T-helper 1 cell treated with Interleukin-12 subunit alpha and Interleukin-12 subunit beta and Interleukin-4 antibody, amounts not matched to agents 30 μg/mL and 1 μg/mL, for 36 hours (primary cell): ENCODE data around the gene SUSD5.

Experiments
- H3K27ac Mint-ChIP-seq: one replicate; pipeline ENCODE4 v1.8.0; 2021; ENCODE audit warnings: mild to moderate bottlenecking, mixed read lengths
- H3K27me3 Mint-ChIP-seq: one replicate; pipeline ENCODE4 v1.8.0; 2021; ENCODE audit warnings: low read depth, mixed read lengths
- H3K36me3 Mint-ChIP-seq: one replicate; pipeline ENCODE4 v1.8.0; 2021; ENCODE audit warnings: low read depth, mixed read lengths
- H3K4me1 Mint-ChIP-seq: one replicate; pipeline ENCODE4 v1.8.0; 2021; ENCODE audit warnings: low read depth, mixed read lengths
- H3K4me3 Mint-ChIP-seq: one replicate; pipeline ENCODE4 v1.8.0; 2021; ENCODE audit warnings: mild to moderate bottlenecking, moderate library complexity, mixed read lengths
- H3K9me3 Mint-ChIP-seq: one replicate; pipeline ENCODE4 v1.8.0; 2021; ENCODE audit warnings: mixed read lengths

SUSD5 gene

DNA sequence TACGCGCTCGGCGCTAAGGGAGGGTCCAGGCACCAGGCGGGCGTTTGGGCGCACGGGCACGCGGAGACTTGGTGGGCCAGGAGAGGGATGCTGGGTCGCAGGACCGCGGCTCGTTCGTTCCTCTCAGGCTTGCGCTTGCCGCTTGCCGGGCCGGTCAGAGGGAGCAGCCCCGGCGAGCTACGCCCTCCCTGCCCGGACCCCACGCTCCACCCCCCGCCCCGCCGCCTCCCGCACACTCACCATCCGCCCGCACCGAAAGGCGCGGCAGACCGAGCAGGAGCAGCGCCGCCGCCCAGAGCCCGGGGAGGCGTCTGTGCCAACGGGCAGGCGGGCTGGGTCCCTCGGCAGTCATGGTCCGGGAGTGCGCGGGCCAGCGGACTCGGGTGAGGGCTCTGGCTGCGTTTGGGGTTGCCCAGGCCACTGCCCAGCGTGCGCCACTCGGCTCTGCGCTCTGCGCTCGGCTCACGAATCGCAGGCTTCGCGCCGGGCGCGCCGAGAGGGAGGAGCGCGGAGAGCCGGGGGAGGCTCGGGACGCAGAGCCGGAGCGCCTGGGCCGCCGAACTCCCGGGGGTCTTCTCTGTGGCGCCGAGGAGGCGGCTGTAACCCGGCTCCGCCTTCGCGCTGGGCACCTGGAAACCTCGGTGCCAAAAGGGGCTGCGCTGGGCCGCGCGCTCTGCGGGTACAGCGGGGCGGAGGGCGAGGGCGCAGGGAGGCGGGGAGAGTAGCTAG is at the start of gene SUSD5:
Gene SUSD5, minus strand, starts transcription at position 365 of the 729 bp plus-strand sequence. Its CDS starts 13 bp downstream, at position 352.
- Mint-ChIP-seq H3K4me1 (peaks cover 8% of the 10 kb centered on the region), H3K36me3 (no peaks in the 10 kb centered on the region), H3K27ac (no peak within 1 kb of the TSS), H3K9me3 (no peaks in the 10 kb centered on the region), H3K4me3 (no peak within 1 kb of the TSS), H3K27me3 (peaks cover 56% of the 10 kb centered on the region)

DNA sequence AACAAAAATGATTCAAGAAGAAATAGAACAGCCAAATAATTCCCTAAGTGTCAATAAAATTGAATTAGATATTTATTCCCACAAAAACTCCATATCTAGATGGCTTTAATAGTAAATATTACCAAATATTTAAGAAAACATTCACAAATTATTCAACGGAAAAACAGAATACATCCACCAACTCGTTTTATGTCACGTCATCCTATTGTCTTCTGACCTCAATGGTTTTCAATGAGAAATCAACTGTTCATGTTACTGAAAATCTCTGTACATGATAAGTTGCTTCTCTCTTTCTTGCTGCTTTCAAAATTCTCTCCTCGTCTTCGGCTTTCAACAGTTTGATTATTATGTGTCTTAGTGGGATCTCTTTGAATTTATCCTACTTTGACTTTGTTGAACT is 41.5 kb upstream of the SUSD5 start:
- no peak overlapping the region for H3K27ac Mint-ChIP-seq
- H3K4me3 Mint-ChIP-seq: no peak overlapping the region
- no peaks in the 10 kb centered on the region for H3K9me3 Mint-ChIP-seq
- no peaks in the 10 kb centered on the region for H3K36me3 Mint-ChIP-seq
- peaks cover 17% of the 10 kb centered on the region for H3K27me3 Mint-ChIP-seq
- no peaks in the 10 kb centered on the region for H3K4me1 Mint-ChIP-seq

- Mint-ChIP-seq H3K27me3 (peaks cover 6% of the 10 kb centered on the region), H3K36me3 (no peaks in the 10 kb centered on the region), H3K4me3 (no peak overlapping the region), H3K27ac (no peak overlapping the region), H3K9me3 (no peaks in the 10 kb centered on the region), H3K4me1 (no peaks in the 10 kb centered on the region)
Measured at GRCh38 chr3:33256249-33256648, 37.6 kb upstream of the SUSD5 start.

DNA sequence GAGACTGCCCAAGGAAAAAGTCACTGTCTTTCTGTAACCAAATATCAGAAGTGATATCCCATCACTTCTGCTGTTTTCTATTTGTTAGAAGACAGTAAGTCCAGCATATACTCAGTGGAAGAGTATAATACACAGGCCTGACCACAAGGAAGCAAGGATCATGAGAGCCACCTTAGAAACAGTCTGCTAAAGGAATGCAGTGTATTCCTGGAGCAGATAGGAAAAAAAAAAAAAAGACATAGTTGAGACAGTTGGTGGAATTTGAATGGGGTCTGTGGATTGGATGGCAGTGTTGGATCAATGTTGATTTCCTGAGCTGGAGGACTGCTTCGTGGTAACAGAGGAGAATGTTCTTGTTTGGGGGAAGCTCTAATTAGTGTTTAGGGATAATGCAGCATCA is 32.1 kb upstream of the SUSD5 start:
- H3K36me3 Mint-ChIP-seq: no peaks in the 10 kb centered on the region
- no peak overlapping the region for H3K27ac Mint-ChIP-seq
- no peaks in the 10 kb centered on the region for H3K9me3 Mint-ChIP-seq
- no peaks in the 10 kb centered on the region for H3K4me1 Mint-ChIP-seq
- H3K27me3 Mint-ChIP-seq: peaks cover 15% of the 10 kb centered on the region
- no peak overlapping the region for H3K4me3 Mint-ChIP-seq

DNA sequence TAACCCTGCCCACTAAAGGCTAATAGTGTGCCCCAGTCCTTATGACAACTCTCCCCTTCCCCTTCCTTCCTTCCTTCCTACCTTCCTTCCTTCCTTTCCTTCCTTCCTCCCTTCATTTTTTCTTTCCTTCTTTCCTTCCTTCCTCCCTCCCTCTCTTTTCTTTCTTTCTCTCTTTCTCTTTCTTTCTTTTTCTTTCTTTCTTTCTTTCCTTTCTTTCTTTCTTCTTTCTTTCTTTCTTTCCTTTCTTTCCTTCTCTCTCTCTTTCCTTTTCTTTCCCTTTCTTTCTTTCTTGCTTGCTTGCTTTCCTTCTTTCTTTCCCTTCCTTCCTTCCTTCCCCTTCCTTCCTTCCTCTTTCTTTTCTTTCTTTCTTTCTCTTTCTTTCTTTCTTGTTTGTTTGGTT is 28.2 kb upstream of the SUSD5 start:
- H3K27me3 Mint-ChIP-seq: peaks cover 32% of the 10 kb centered on the region
- no peaks in the 10 kb centered on the region for H3K36me3 Mint-ChIP-seq
- no peak overlapping the region for H3K4me3 Mint-ChIP-seq
- H3K27ac Mint-ChIP-seq: no peak overlapping the region
- H3K9me3 Mint-ChIP-seq: no peaks in the 10 kb centered on the region
- H3K4me1 Mint-ChIP-seq: no peaks in the 10 kb centered on the region

DNA sequence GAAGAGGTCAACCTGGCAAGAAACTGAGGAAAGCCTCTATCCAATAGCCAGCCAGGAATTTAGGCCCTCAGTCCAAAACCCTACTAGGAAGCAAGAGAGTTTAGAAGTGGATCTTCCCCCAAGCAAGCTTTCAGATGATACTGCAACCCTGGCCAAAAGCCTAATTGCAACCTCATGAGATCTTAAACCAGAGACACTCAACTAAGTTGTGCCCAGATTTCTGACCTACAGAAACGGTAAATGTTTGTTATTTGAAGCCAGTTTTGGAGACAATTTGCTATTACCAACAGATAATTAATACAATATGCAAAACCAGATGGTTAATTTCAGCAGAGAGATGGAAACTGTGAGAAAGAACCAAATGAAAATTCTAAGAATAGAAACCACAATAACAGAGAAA is 21.7 kb upstream of the SUSD5 start:
- Mint-ChIP-seq H3K27ac (no peak overlapping the region), H3K9me3 (no peaks in the 10 kb centered on the region), H3K4me3 (no peak overlapping the region), H3K36me3 (no peaks in the 10 kb centered on the region), H3K4me1 (no peaks in the 10 kb centered on the region), H3K27me3 (peaks cover 39% of the 10 kb centered on the region)

DNA sequence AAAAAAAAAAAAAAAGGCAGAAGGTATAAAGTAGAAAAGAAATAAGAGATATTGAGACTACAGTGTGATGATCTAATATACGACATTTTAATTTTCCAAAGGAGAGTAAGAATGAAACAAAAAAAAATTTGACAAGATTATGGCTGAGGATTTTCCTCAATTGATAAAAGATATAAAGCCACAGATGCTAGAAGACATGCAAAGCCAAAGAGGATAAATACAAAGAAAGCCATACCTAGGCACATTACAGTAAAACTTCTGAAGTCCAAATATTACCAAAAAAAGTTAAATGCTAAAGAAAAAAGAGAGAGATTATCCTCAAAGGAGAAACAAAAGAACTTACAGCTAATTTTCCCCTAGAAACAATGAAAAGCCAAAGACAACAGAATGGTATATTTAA is 20.3 kb upstream of the SUSD5 start:
- Mint-ChIP-seq H3K4me3 (no peak overlapping the region), H3K27me3 (peaks cover 38% of the 10 kb centered on the region), H3K9me3 (no peaks in the 10 kb centered on the region), H3K27ac (no peak overlapping the region), H3K36me3 (no peaks in the 10 kb centered on the region), H3K4me1 (no peaks in the 10 kb centered on the region)

GRCh38 chr3:33237439-33237838 is 18.8 kb upstream of the SUSD5 start:
- Mint-ChIP-seq H3K9me3 (no peaks in the 10 kb centered on the region), H3K4me3 (no peak overlapping the region), H3K4me1 (no peaks in the 10 kb centered on the region), H3K27me3 (peaks cover 24% of the 10 kb centered on the region), H3K36me3 (no peaks in the 10 kb centered on the region), H3K27ac (no peak overlapping the region)

- Mint-ChIP-seq H3K36me3 (no peaks in the 10 kb centered on the region), H3K4me1 (no peaks in the 10 kb centered on the region), H3K27me3 (peaks cover 15% of the 10 kb centered on the region), H3K9me3 (no peaks in the 10 kb centered on the region), H3K27ac (no peak overlapping the region), H3K4me3 (no peak overlapping the region)
Measured at GRCh38 chr3:33236005-33236404, 17.4 kb upstream of the SUSD5 start.

GRCh38 chr3:33233884-33234283 is 15.3 kb upstream of the SUSD5 start:
- Mint-ChIP-seq H3K36me3 (no peaks in the 10 kb centered on the region), H3K27me3 (no peaks in the 10 kb centered on the region), H3K4me1 (no peaks in the 10 kb centered on the region), H3K4me3 (no peak overlapping the region), H3K27ac (no peak overlapping the region), H3K9me3 (no peaks in the 10 kb centered on the region)

DNA sequence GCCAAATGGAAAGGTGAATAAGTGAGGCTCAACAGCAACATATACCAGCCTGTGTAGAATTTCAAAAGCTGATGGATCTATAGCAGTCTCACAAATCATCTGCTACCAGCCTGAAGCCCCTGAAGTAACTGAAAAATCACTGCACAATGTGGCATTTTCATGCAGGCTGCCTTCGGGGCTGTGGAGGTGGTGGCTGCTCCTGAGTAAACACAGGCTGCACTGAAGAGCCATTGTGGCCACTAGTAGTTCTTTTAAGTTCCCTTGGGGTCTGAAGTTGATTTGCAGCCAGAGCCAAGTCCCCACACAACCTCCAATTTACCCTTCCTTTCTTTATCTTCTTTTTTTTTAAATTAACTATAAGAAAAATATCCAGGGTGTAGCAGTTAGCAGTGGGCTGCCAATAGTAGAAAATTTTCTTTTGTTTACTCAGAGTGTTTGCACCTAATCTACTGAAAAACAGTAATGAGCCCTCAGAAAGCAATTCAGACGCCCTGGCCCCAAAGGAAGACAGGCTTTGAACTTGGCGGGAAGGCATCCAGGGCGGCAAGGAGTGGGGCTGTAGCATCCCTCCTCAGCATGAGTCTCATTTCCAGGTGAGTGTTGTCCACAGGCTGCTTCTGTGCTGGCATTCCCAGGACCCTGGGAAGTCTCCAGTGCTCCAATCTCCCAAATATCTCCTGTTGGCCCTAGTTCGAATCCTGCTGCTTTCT is 13.3 kb upstream of the SUSD5 start:
- Mint-ChIP-seq H3K27ac (no peak overlapping the region), H3K9me3 (no peaks in the 10 kb centered on the region)

DNA sequence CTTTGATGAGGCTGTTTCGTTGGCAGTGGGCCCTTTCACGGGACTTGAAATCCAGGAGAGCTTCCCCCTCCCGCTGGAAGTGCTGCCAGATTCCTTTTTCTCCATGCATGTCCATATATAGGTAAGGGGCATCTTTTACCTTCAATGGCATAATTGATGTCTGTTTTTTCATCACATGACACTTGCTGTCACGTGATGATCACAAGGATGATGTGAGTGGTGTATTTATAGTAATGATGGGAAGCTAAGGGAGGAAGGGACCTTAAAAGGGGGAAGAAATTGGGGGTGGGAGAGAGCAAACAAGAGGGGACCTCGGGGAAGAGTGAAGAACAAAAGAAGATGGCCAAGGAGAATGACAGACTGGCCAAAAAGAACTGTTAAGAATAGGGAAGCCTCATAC is 11.3 kb upstream of the SUSD5 start:
- no peaks in the 10 kb centered on the region for H3K9me3 Mint-ChIP-seq
- no peaks in the 10 kb centered on the region for H3K36me3 Mint-ChIP-seq
- no peak overlapping the region for H3K27ac Mint-ChIP-seq
- H3K27me3 Mint-ChIP-seq: no peaks in the 10 kb centered on the region
- no peaks in the 10 kb centered on the region for H3K4me1 Mint-ChIP-seq
- H3K4me3 Mint-ChIP-seq: no peak overlapping the region

More for the DNA sequence above, 13.3 kb upstream of the SUSD5 start:
- H3K36me3 Mint-ChIP-seq: no peaks in the 10 kb centered on the region
- no peaks in the 10 kb centered on the region for H3K27me3 Mint-ChIP-seq
- H3K4me1 Mint-ChIP-seq: no peaks in the 10 kb centered on the region
- no peak overlapping the region for H3K4me3 Mint-ChIP-seq

GRCh38 chr3:33229066-33229465 is 10.5 kb upstream of the SUSD5 start:
- H3K36me3 Mint-ChIP-seq: no peaks in the 10 kb centered on the region
- H3K27ac Mint-ChIP-seq: no peak overlapping the region
- H3K4me3 Mint-ChIP-seq: no peak overlapping the region
- H3K4me1 Mint-ChIP-seq: no peaks in the 10 kb centered on the region
- H3K27me3 Mint-ChIP-seq: no peaks in the 10 kb centered on the region
- no peaks in the 10 kb centered on the region for H3K9me3 Mint-ChIP-seq

DNA sequence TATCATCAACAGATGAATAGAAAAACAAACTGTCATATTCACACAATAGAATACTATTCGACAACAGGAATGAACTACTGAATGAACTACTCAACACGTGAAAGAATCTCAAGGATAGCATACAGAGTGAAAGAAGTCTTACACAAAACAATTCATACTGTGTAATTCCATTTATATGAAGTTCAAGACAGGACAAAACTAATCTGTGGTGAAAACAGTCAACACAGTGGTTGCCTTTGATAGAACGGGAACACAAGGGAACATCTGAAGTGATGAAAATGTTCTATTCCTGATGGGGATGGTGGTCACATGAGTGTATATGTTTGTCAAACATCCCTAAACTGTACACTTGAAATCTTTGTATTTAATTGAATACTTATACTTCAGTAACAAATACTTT is 2.6 kb upstream of the SUSD5 start:
- H3K9me3 Mint-ChIP-seq: no peaks in the 10 kb centered on the region
- no peak overlapping the region for H3K27ac Mint-ChIP-seq
- H3K27me3 Mint-ChIP-seq: peaks cover 38% of the 10 kb centered on the region
- H3K36me3 Mint-ChIP-seq: no peaks in the 10 kb centered on the region
- no peak overlapping the region for H3K4me3 Mint-ChIP-seq
- H3K4me1 Mint-ChIP-seq: peaks cover 8% of the 10 kb centered on the region

DNA sequence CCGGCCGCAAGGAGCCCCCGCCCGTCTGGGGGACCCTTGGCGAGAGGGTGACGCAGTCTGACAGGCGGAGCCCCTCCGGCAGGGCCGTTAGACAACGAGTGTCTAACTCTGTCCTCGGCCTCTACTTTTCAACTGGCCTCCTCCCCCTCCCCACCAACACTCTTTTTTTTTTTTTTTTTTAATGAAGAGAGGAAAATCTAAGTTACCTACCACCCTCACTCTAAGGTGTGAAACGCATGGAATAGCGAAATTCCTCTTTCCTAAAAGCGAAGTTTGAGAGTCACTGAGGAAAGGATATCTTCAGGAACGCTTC is 521 bp upstream of the SUSD5 start:
- Mint-ChIP-seq H3K4me3 (no peak overlapping the region), H3K9me3 (no peaks in the 10 kb centered on the region), H3K4me1 (peaks cover 8% of the 10 kb centered on the region), H3K36me3 (no peaks in the 10 kb centered on the region), H3K27me3 (peaks cover 56% of the 10 kb centered on the region), H3K27ac (no peak overlapping the region)
